H1 (cell line): ENCODE results near the gene SHISA8. TPM values are rescaled to one million over a fixed set of nuclear protein-coding genes. Genes with fewer than 3 reads are reported as not detected.

ENCODE experiments used
- CTCF ChIA-PET: fragments of 300-600 bp; sonication (Branson Sonifier 250); formaldehyde crosslinking; loops from one replicate; lab custom pipeline; 2021; ENCODE audit not compliant: partially characterized antibody; lab: Charles Lee
- POLR2A ChIA-PET: fragments of 300-600 bp; sonication (Branson Sonifier 250); formaldehyde crosslinking; loops from one replicate; lab custom pipeline; 2021; ENCODE audit warnings: inconsistent platforms; ENCODE audit not compliant: partially characterized antibody; lab: Charles Lee
- DNase-seq, 2 experiments: peaks; one replicate each; pipeline versions ENCODE4 v3.0.0 to v3.0.0-alpha.2; 2010 to 2022; ENCODE audit warnings: low spot score in 2 of 2, low read depth in 1 of 2, mixed read lengths in 1 of 2
- FAIRE-seq: peaks from 2 replicates; lab custom pipeline; 2011; peaks lifted over from hg19 to GRCh38; lab: Jason Lieb, UNC
- H2AFZ ChIP-seq: 2 replicates; pipeline ENCODE4 v1.8.1; 2012; ENCODE audit warnings: low read length, inconsistent platforms
- H2AK5ac ChIP-seq: 2 replicates; pipeline ENCODE4 v1.6.1; 2013; ENCODE audit warnings: low read depth, low read length
- H2BK120ac ChIP-seq: replicated peaks from 2 replicates; pipeline ENCODE3; 2013; ENCODE audit warnings: low read depth, low read length, inconsistent platforms
- H2BK12ac ChIP-seq: 2 replicates; pipeline ENCODE4 v1.6.1; 2013; ENCODE audit warnings: low read depth, low read length
- H2BK15ac ChIP-seq: 2 replicates; pipeline ENCODE4 v1.6.1; 2013; ENCODE audit warnings: low read length
- H2BK20ac ChIP-seq: 2 replicates; pipeline ENCODE4 v1.6.1; 2013; ENCODE audit warnings: low read length
- H2BK5ac ChIP-seq: 2 replicates; pipeline ENCODE4 v1.6.1; 2013; ENCODE audit warnings: low read depth, low read length
- H3K14ac ChIP-seq: 2 replicates; pipeline ENCODE4 v1.6.1; 2013; ENCODE audit warnings: inconsistent platforms; ENCODE audit not compliant: insufficient read length
- H3K18ac ChIP-seq: 2 replicates; pipeline ENCODE4 v1.6.1; 2013; ENCODE audit warnings: low read length; ENCODE audit errors: extremely low read depth
- H3K23ac ChIP-seq: 2 replicates; pipeline ENCODE4 v1.6.1; 2013; ENCODE audit warnings: inconsistent platforms; ENCODE audit not compliant: insufficient read length
- H3K23me2 ChIP-seq: 2 replicates; pipeline ENCODE4 v1.6.1; 2013; ENCODE audit warnings: low read depth, low read length
- H3K27ac ChIP-seq: 2 replicates; pipeline ENCODE4 v1.6.1; 2011; ENCODE audit warnings: low read depth, low read length, inconsistent platforms
- H3K27me3 ChIP-seq, 4 experiments: replicated peaks in 1 of 4; 1 replicate in 1 of 4; 2 replicates in 3 of 4; pipeline versions ENCODE4 v1.6.1 to v1.8.1; 2011 to 2013; ENCODE audit warnings: low read length in 3 of 4, mild to moderate bottlenecking in 3 of 4, inconsistent platforms in 2 of 4, mixed read lengths in 2 of 4, moderate library complexity in 1 of 4; ENCODE audit not compliant: control insufficient read depth in 3 of 4, insufficient read depth in 3 of 4; ENCODE audit errors: extremely low read depth in 1 of 4
- H3K36me3 ChIP-seq, 4 experiments: 2 replicates each; pipeline versions ENCODE4 v1.6.1 to v1.8.1; 2011 to 2013; ENCODE audit warnings: mild to moderate bottlenecking in 4 of 4, low read length in 3 of 4, moderate library complexity in 2 of 4, control low read depth in 1 of 4, inconsistent platforms in 1 of 4; ENCODE audit not compliant: insufficient read depth in 4 of 4, control insufficient read depth in 2 of 4
- H3K4ac ChIP-seq: replicated peaks from 2 replicates; pipeline ENCODE3; 2013; ENCODE audit warnings: low read length, low read depth, mixed read lengths, inconsistent platforms; ENCODE audit not compliant: insufficient read length
- H3K4me1 ChIP-seq, 4 experiments: replicated peaks in 1 of 4; 1 replicate in 1 of 4; 2 replicates in 3 of 4; pipeline versions ENCODE4 v1.6.1 to v1.8.1; 2011 to 2013; ENCODE audit warnings: low read length in 3 of 4, inconsistent platforms in 2 of 4, mixed read lengths in 1 of 4; ENCODE audit not compliant: insufficient read depth in 4 of 4, control insufficient read depth in 3 of 4
- H3K4me2 ChIP-seq, 2 experiments: 2 replicates each; pipeline versions ENCODE4 v1.6.1 to v1.8.1; 2011 to 2013; ENCODE audit warnings: low read depth in 2 of 2, low read length in 2 of 2, control low read depth in 1 of 2, inconsistent platforms in 1 of 2, mild to moderate bottlenecking in 1 of 2; ENCODE audit not compliant: insufficient read depth in 1 of 2
- H3K4me3 ChIP-seq, 4 experiments: fragments of 200-600, 300-600 bp in 1 of 4; sonication (generic), shearing (Covaris generic), sonication (Bioruptor Twin) in 1 of 4; 2 replicates each; pipeline versions ENCODE4 v1.5.1 to v1.8.1; 2011 to 2016; ENCODE audit warnings: low read length in 4 of 4, low read depth in 3 of 4, control low read depth in 2 of 4, inconsistent platforms in 2 of 4, mild to moderate bottlenecking in 2 of 4, mixed read lengths in 1 of 4, moderate library complexity in 1 of 4; ENCODE audit not compliant: insufficient read depth in 2 of 4; ENCODE audit errors: extremely low read depth in 1 of 4
- H3K56ac ChIP-seq: replicated peaks from 2 replicates; pipeline ENCODE3; 2013; ENCODE audit warnings: low read depth, mild to moderate bottlenecking, mixed read lengths, low read length, inconsistent platforms; ENCODE audit not compliant: insufficient read length
- H3K79me1 ChIP-seq: 2 replicates; pipeline ENCODE4 v1.6.1; 2013; ENCODE audit warnings: low read depth, low read length, control low read depth
- H3K79me2 ChIP-seq, 2 experiments: 2 replicates each; pipeline versions ENCODE4 v1.6.1 to v1.8.1; 2012 to 2013; ENCODE audit warnings: low read length in 2 of 2, mild to moderate bottlenecking in 2 of 2, inconsistent platforms in 1 of 2; ENCODE audit not compliant: insufficient read depth in 2 of 2, control insufficient read depth in 1 of 2
- H3K9ac ChIP-seq, 4 experiments: replicated peaks in 1 of 4; 1 replicate in 1 of 4; 2 replicates in 3 of 4; pipeline versions ENCODE4 v1.6.1 to v1.8.1; 2011 to 2013; ENCODE audit warnings: low read depth in 3 of 4, low read length in 3 of 4, control low read depth in 2 of 4, mild to moderate bottlenecking in 2 of 4, moderate library complexity in 2 of 4, inconsistent platforms in 1 of 4; ENCODE audit errors: extremely low read depth in 1 of 4
- H3K9me3 ChIP-seq, 2 experiments: 2 replicates each; pipeline versions ENCODE4 v1.6.1 to v1.8.1; 2012 to 2013; ENCODE audit warnings: mild to moderate bottlenecking in 2 of 2, moderate library complexity in 2 of 2, control low read depth in 1 of 2, inconsistent platforms in 1 of 2, low read depth in 1 of 2, low read length in 1 of 2, mixed read lengths in 1 of 2; ENCODE audit not compliant: insufficient read depth in 2 of 2
- H4K20me1 ChIP-seq, 2 experiments: replicated peaks in 1 of 2; 2 replicates each; pipeline versions ENCODE3 to v1.8.1; 2011 to 2013; ENCODE audit warnings: inconsistent platforms in 2 of 2, low read length in 2 of 2, mild to moderate bottlenecking in 1 of 2; ENCODE audit not compliant: insufficient read depth in 2 of 2, control insufficient read depth in 1 of 2
- H4K5ac ChIP-seq: 2 replicates; pipeline ENCODE4 v1.6.1; 2013; ENCODE audit warnings: low read length, low read depth, mixed read lengths, inconsistent platforms; ENCODE audit not compliant: insufficient read length
- H4K8ac ChIP-seq: 2 replicates; pipeline ENCODE4 v1.8.0; 2013; ENCODE audit warnings: mild to moderate bottlenecking, moderate library complexity, low read length, inconsistent platforms; ENCODE audit not compliant: insufficient read depth; ENCODE audit errors: extremely low read depth
- H4K91ac ChIP-seq: replicated peaks from 2 replicates; pipeline ENCODE3; 2013; ENCODE audit warnings: low read length, mixed read lengths, inconsistent platforms; ENCODE audit not compliant: insufficient read length
- KDM1A ChIP-seq: fragments of 200-600, 300-600 bp; sonication (generic); IDR thresholded peaks from 2 replicates; pipeline ENCODE4 v1.7.1; 2016; ENCODE audit warnings: mild to moderate bottlenecking, low read length, borderline replicate concordance
- POLR2AphosphoS5 ChIP-seq: IDR thresholded peaks from 2 replicates; pipeline ENCODE4 v1.6.1; 2011; ENCODE audit warnings: low read depth, low read length
- SAP30 ChIP-seq: fragments of 300-600 bp; sonication (generic); IDR thresholded peaks from 2 replicates; pipeline ENCODE4 v1.7.1; 2012; ENCODE audit warnings: low read length, moderate library complexity, mild to moderate bottlenecking, inconsistent platforms; ENCODE audit not compliant: insufficient read depth, insufficient replicate concordance
- TAF1 ChIP-seq: IDR thresholded peaks from 2 replicates; pipeline ENCODE4 v1.6.1; 2011; ENCODE audit warnings: mild to moderate bottlenecking, low read depth, low read length
- TBP ChIP-seq: IDR thresholded peaks from 2 replicates; pipeline ENCODE4 v1.6.1; 2011; ENCODE audit warnings: low read depth, low read length, improper control_type of control experiment
- WGBS, 2 experiments: shearing (Covaris generic) in 1 of 2; methylation state at CpG; one replicate each; pipeline versions ENCODE4 v1.1.6 to v1.1.7; 2013 to 2015; ENCODE audit warnings: low lambda C conversion rate in 2 of 2, mixed read lengths in 2 of 2, inconsistent platforms in 1 of 2, low coverage in 1 of 2, missing lambda C conversion rate in 1 of 2; ENCODE audit not compliant: insufficient replicate concordance in 2 of 2, insufficient coverage in 1 of 2, insufficient read length in 1 of 2; ENCODE audit errors: extremely low coverage in 1 of 2, missing lambda C conversion rate in 1 of 2; 5-methylcytosine and 5-hydroxymethylcytosine counted together
- polyA plus RNA-seq, 7 experiments: library from polyadenylated mRNA; depleted of rRNA in 3 of 7; stranded (reverse) in 5 of 7; unstranded in 2 of 7; fragments of >200 nt in 5 of 7; fragments of 200-250 nt in 2 of 7; gene quantifications; 1 replicate in 5 of 7; 2 replicates in 1 of 7; 4 replicates in 1 of 7; pipeline versions ENCODE4 v1.2.1 to v1.2.3, GENCODE V29; 2011 to 2013; ENCODE audit warnings: missing spikeins in 2 of 7, mixed read lengths in 2 of 7
- total RNA-seq: library from RNA; stranded (reverse); fragmentation: NEBNext Ultra II Directional; extraction: Animal tissue kit (Norgen Biotek cat#: 25700); gene quantifications from 2 replicates; pipeline ENCODE4 v1.2.1, GENCODE V29; 2021
- TF ChIP-seq, protein P1 (sequence below), 3 experiments: IDR thresholded peaks; 1 replicate in 2 of 3; 2 replicates in 1 of 3; pipeline versions ENCODE4 v1.5.1 to v1.6.1; 2011; ENCODE audit warnings: low read length in 3 of 3, mild to moderate bottlenecking in 3 of 3, inconsistent platforms in 2 of 3, low read depth in 1 of 3, moderate library complexity in 1 of 3; ENCODE audit not compliant: insufficient read depth in 1 of 3; ENCODE audit errors: control extremely low read depth in 1 of 3

SHISA8 gene
- total and polyA plus RNA-seq, 2 of the 8 experiments (the other 6 are each of a cell fraction or from before 2014, with no cell fraction given), result 0.14 to 0.89 TPM

DNA sequence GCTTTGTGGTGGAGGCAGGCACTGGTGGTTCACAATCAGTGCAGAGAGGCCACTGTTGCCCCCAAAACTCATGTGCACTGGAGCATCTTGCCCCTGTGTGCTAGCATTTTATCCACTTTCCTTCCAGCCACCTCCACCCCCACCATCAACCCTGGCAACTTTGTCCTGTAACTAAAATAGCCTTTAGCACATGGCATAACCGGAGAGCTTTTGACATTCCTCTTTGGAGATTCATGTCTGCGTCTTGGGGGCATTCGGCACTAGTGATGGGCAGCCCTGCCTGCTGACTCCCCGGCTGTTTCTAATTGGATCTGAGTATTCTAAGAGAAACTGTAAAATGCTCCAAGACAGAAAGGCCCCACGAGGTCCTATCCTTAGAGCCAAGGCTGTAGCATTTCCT lies 15.8 kb downstream of the SHISA8 start:
- no peak overlapping the region for H4K5ac ChIP-seq
- H2BK20ac ChIP-seq, result no peak overlapping the region
- no peaks in the 10 kb centered on the region; the same call in 1 of the 2 replicates for H3K79me1 ChIP-seq
- no peak overlapping the region for H3K9ac ChIP-seq
- H3K14ac ChIP-seq, result no peak overlapping the region
- H4K91ac ChIP-seq, result no peak overlapping the region
- ChIA-PET POLR2A (interaction anchor here (1.2 kb wide), 2 partner anchors 29 to 34 kb away, joined by 3 read pairs; no protein-coding TSS in a partner anchor), CTCF (interaction anchor here (1.2 kb wide), 1 partner anchor 9 kb away, joined by 4 read pairs; no protein-coding TSS in a partner anchor)
- no peak overlapping the region for H3K4ac ChIP-seq
- H2BK120ac ChIP-seq, result no peak overlapping the region
- H3K79me2 ChIP-seq, result no peaks in the 10 kb centered on the region
- H3K4me2 ChIP-seq, result no peak overlapping the region
- no peak overlapping the region for H4K8ac ChIP-seq
- H3K23ac ChIP-seq, result no peak overlapping the region
- H3K4me1 ChIP-seq, result no peaks in the 10 kb centered on the region
- no peak overlapping the region for H2AK5ac ChIP-seq
- H3K9me3 ChIP-seq, result no peaks in the 10 kb centered on the region
- H3K27ac ChIP-seq, result no peak overlapping the region
- FAIRE-seq, result no peak
- no peak overlapping the region for H3K56ac ChIP-seq
- H3K23me2 ChIP-seq, result no peaks in the 10 kb centered on the region
- H3K27me3 ChIP-seq, result no peaks in the 10 kb centered on the region
- no peak overlapping the region for H3K4me3 ChIP-seq
- TF ChIP-seq POLR2AphosphoS5 (no peak), SAP30 (no peak), TAF1 (no peak), TBP (no peak), KDM1A (no peak)
- TF ChIP-seq, protein P1, sequence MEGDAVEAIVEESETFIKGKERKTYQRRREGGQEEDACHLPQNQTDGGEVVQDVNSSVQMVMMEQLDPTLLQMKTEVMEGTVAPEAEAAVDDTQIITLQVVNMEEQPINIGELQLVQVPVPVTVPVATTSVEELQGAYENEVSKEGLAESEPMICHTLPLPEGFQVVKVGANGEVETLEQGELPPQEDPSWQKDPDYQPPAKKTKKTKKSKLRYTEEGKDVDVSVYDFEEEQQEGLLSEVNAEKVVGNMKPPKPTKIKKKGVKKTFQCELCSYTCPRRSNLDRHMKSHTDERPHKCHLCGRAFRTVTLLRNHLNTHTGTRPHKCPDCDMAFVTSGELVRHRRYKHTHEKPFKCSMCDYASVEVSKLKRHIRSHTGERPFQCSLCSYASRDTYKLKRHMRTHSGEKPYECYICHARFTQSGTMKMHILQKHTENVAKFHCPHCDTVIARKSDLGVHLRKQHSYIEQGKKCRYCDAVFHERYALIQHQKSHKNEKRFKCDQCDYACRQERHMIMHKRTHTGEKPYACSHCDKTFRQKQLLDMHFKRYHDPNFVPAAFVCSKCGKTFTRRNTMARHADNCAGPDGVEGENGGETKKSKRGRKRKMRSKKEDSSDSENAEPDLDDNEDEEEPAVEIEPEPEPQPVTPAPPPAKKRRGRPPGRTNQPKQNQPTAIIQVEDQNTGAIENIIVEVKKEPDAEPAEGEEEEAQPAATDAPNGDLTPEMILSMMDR (IDR thresholded peaks at IDR 0.05; ENCODE audit: control extremely low read depth in 1 of 3, insufficient read depth in 1 of 3, low read depth in 1 of 3, low read length in 3 of 3), result no peak
- no peak overlapping the region for H2BK5ac ChIP-seq
- peaks cover 47 to 73% (median 61%) of the 10 kb centered on the region in 4 experiments for H3K36me3 ChIP-seq
- H2AFZ ChIP-seq, result no peak overlapping the region
- H3K18ac ChIP-seq, result no peak overlapping the region
- H2BK15ac ChIP-seq, result no peak overlapping the region
- no peak overlapping the region for H2BK12ac ChIP-seq
- peaks cover 7 to 20% of the 10 kb centered on the region in 2 experiments for H4K20me1 ChIP-seq
- 94% methylated on average over 5 of the region's 5 CpGs; no CpG with 5 or more reads in 1 of the 2 experiments for WGBS, 2 experiments
- no peak for DNase-seq
